Activated CD4-positive, alpha-beta memory T cell treated with anti-CD3 and anti-CD28 coated beads, Interleukin-2, amount 10 ng/mL, durations not matched to agents 7 days and 5 days (primary cell): ENCODE data around the gene EIF2AK3. TPM values are rescaled to one million over a fixed set of nuclear protein-coding genes. Genes with fewer than 3 reads are reported as not detected.

Experiments used
- CTCF ChIA-PET: fragments of 350-600 bp; sonication (Branson Sonifier 250); formaldehyde crosslinking; loops from one replicate; lab custom pipeline; 2021; ENCODE audit warnings: antibody characterized with exemption, inconsistent platforms; lab: Charles Lee
- POLR2A ChIA-PET: fragments of 350-600 bp; sonication (Branson Sonifier 250); formaldehyde crosslinking; loops from one replicate; lab custom pipeline; 2021; ENCODE audit warnings: antibody characterized with exemption; lab: Charles Lee
- DNase-seq: peaks from one replicate; pipeline ENCODE4 v3.0.0-alpha.2; 2020
- H3K27ac Mint-ChIP-seq: one replicate; pipeline ENCODE4 v1.8.0; 2021; ENCODE audit warnings: mild to moderate bottlenecking, mixed read lengths
- H3K27me3 Mint-ChIP-seq: one replicate; pipeline ENCODE4 v1.8.0; 2021; ENCODE audit warnings: mixed read lengths
- H3K36me3 Mint-ChIP-seq: one replicate; pipeline ENCODE4 v1.8.0; 2021; ENCODE audit warnings: low read depth, mixed read lengths
- H3K4me1 Mint-ChIP-seq: one replicate; pipeline ENCODE4 v1.8.0; 2021; ENCODE audit warnings: mixed read lengths
- H3K4me3 Mint-ChIP-seq: one replicate; pipeline ENCODE4 v1.8.0; 2021; ENCODE audit warnings: mild to moderate bottlenecking, mixed read lengths
- H3K9me3 Mint-ChIP-seq: one replicate; pipeline ENCODE4 v1.8.0; 2021; ENCODE audit warnings: mixed read lengths
- total RNA-seq, 2 experiments: library from RNA; stranded (reverse); gene quantifications; one replicate each; pipeline ENCODE4 v1.2.3, GENCODE V29; 2021

Gene EIF2AK3
- total RNA-seq, 2 experiments from 2014 or later = 29.2 to 31.5 TPM

DNA sequence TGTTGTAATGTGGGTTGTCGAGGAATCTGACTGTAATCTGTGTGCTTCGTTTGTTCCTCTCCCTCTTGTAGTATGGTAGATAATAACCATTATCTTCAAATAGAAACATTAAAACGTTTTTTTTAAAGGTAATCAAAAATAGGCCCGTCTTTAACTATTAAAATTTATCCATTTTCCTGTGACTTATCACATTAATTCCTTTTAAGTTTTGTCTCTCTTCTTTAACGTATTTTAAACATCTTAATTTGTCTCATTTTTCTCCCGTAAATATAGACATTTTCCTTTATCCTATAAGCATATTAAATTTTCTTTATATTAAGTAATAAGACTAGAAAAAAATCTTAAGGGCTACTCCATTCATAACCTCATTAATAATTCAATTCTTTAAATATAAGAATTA is 41.3 kb downstream of the EIF2AK3 start:
- Mint-ChIP-seq H3K4me1 (no peaks in the 10 kb centered on the region), H3K27me3 (no peaks in the 10 kb centered on the region), H3K9me3 (no peaks in the 10 kb centered on the region), H3K4me3 (no peak overlapping the region), H3K36me3 (peaks cover 37% of the 10 kb centered on the region), H3K27ac (no peak overlapping the region)
- ChIA-PET POLR2A (no interaction called here), CTCF (interaction anchor here (1.0 kb wide), 1 partner anchor 84 kb away, joined by 3 read pairs; no protein-coding TSS in a partner anchor)
- DNase-seq = no peak

DNA sequence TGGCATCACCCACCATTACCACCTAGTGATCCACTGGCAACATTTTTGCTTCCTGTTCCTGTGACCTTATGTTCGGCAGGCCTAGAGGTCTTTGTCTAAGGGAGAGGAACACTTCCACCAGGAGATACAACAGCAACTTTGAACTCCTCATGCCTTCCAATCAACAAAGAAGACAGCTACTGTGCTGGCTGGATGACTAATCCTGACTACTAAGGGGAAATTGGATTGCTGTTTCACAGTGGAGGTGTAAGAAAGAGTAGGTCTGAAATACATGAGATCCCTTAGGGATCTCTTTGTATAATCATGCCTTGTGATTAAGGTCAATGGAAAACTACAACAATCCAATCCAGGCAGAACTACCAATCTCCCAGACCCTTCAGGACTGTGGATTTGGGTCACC is 45.2 kb downstream of the EIF2AK3 start:
- peaks cover 37% of the 10 kb centered on the region for H3K36me3 Mint-ChIP-seq
- no peak overlapping the region for H3K27ac Mint-ChIP-seq
- peaks cover 3% of the 10 kb centered on the region for H3K4me1 Mint-ChIP-seq
- no peaks in the 10 kb centered on the region for H3K9me3 Mint-ChIP-seq
- DNase-seq = no peak
- H3K4me3 Mint-ChIP-seq = no peak overlapping the region
- no peaks in the 10 kb centered on the region for H3K27me3 Mint-ChIP-seq
- POLR2A ChIA-PET = interaction anchor here (0.7 kb wide), 1 partner anchor 110 kb away, joined by 3 read pairs; the partner anchor contains the start of gene RPIA
- CTCF ChIA-PET = no interaction called here

DNA sequence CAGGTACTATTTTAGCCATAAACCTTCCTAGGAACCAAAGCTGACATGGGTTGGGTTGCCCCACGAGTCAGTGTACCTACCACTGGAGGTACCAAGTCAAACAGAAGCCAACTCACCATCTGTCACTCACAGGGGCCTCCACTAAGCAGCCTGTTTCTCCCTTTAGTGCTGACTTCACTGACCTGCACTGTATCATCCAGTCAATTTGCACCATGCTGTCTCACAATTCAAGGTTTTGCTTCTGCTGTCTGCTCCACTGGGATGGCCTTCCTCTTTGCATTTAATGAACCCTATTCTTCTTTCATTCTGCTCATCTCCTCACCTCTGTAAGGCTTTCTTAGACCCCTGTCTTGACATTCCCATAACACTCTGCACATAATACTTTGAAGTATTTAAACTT is 47.2 kb downstream of the EIF2AK3 start:
- Mint-ChIP-seq H3K36me3 (peaks cover 46% of the 10 kb centered on the region), H3K27ac (no peak overlapping the region)

DNA sequence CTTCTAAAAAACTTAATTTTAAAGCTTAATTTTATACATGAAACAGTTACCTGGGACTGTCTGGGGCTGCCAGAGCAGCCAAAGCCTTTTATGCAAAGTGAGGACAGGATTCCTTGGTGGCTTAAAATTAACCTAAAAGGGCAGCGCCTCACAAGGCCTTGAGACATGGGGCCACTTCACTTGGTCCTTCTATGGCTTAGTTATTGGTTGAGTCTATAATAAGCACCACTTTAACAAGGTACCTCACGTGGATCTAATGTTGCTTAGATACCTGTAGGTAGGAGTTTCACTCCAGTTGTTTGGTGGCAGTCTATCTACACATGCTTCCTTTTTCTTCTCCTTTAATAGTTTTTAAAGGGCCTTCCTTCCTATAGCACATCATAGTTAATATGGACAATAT is 51.6 kb downstream of the EIF2AK3 start:
- H3K4me3 Mint-ChIP-seq = no peak overlapping the region
- no peak for DNase-seq
- H3K27ac Mint-ChIP-seq = no peak overlapping the region
- peaks cover 27% of the 10 kb centered on the region for H3K4me1 Mint-ChIP-seq
- no peaks in the 10 kb centered on the region for H3K27me3 Mint-ChIP-seq
- peaks cover 66% of the 10 kb centered on the region for H3K36me3 Mint-ChIP-seq
- ChIA-PET POLR2A (no interaction called here), CTCF (interaction anchor here (1.3 to 2.2 kb wide), 2 partner anchors 94 to 96 kb away, joined by 3 to 7 read pairs; no protein-coding TSS in a partner anchor)
- H3K9me3 Mint-ChIP-seq = no peaks in the 10 kb centered on the region

More for the DNA sequence above, 47.2 kb downstream of the EIF2AK3 start:
- Mint-ChIP-seq H3K9me3 (no peaks in the 10 kb centered on the region), H3K4me3 (no peak overlapping the region), H3K27me3 (no peaks in the 10 kb centered on the region), H3K4me1 (peaks cover 12% of the 10 kb centered on the region)
- ChIA-PET POLR2A (no interaction called here), CTCF (interaction anchor here (2.1 kb wide), 1 partner anchor 92 kb away, joined by 8 read pairs; no protein-coding TSS in a partner anchor)
- DNase-seq = no peak

DNA sequence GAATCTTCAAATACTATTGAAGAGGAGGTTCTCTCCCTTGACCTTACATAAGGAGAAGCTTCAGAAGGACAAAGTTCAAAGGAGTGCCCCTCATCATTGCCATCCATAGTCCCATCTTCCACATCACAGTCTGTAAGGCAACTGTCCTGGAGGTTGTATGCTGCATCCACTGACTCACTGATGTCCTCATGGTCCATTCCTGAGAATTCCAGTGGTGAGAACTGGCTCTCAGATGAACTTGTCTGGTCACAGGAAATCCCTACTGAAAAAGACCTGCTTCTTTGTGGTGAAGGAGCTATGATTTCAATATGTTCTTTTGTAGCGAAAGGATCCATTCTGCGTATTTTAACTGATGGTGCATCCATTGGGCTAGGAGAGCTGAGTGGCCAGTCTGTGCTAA is 52.2 kb downstream of the EIF2AK3 start:
- H3K36me3 Mint-ChIP-seq = peaks cover 67% of the 10 kb centered on the region
- peak overlapping the region; percentile 4 for H3K27ac Mint-ChIP-seq
- H3K9me3 Mint-ChIP-seq = no peaks in the 10 kb centered on the region
- DNase-seq = no peak
- no peaks in the 10 kb centered on the region for H3K27me3 Mint-ChIP-seq
- ChIA-PET CTCF (interaction anchor here (1.3 to 2.2 kb wide), 2 partner anchors 95 to 97 kb away, joined by 3 to 7 read pairs; no protein-coding TSS in a partner anchor), POLR2A (no interaction called here)
- peaks cover 27% of the 10 kb centered on the region for H3K4me1 Mint-ChIP-seq
- no peak overlapping the region for H3K4me3 Mint-ChIP-seq

DNA sequence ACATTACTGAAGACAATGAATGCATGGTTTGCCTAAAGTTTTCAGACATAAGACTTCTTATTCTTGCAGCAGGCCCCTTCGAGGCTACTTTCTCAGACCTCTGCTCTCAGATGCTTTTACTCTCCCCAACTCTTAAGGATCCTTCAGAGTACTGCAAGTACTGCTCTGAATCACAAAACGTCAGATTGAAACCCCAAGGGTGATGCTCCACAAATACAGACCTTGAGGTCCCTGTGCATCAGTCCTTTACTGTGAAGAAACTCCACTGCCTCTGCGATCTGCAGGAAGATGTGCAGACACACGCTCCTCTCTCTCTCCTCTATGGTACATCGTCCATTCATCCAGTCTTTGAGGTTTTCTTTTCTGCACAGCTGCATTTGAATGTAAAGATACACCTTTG is 52.8 kb downstream of the EIF2AK3 start:
- DNase-seq = no peak
- Mint-ChIP-seq H3K27me3 (no peaks in the 10 kb centered on the region), H3K36me3 (peaks cover 68% of the 10 kb centered on the region), H3K4me3 (no peak overlapping the region), H3K4me1 (peaks cover 27% of the 10 kb centered on the region), H3K9me3 (no peaks in the 10 kb centered on the region), H3K27ac (peak overlapping the region; percentile 41)
- ChIA-PET CTCF (interaction anchor here (2.2 kb wide), 1 partner anchor 97 kb away, joined by 7 read pairs; no protein-coding TSS in a partner anchor), POLR2A (no interaction called here)

DNA sequence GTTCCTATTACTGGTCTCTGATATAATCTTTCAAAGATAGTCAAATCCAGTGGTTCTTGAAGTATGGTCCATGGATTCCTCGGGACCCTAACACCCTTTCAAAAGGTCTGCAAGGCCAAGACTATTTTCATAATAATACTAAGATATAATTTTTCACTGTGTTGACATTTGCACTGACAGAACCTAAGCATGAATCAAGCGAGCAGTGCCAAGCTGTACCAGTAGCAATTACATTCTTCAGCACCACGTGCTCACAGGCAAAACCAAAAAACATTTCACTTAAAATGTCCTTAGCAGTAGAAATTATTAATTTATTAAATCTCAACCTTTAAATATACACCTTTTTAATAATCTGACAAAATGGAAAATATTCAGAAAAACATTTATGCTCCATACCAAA is 59.1 kb downstream of the EIF2AK3 start:
- H3K36me3 Mint-ChIP-seq = peaks cover 58% of the 10 kb centered on the region
- ChIA-PET CTCF (no interaction called here), POLR2A (no interaction called here)
- H3K4me3 Mint-ChIP-seq = no peak overlapping the region
- no peaks in the 10 kb centered on the region for H3K9me3 Mint-ChIP-seq
- no peaks in the 10 kb centered on the region for H3K27me3 Mint-ChIP-seq
- peaks cover 10% of the 10 kb centered on the region for H3K4me1 Mint-ChIP-seq
- no peak for DNase-seq
- no peak overlapping the region for H3K27ac Mint-ChIP-seq

DNA sequence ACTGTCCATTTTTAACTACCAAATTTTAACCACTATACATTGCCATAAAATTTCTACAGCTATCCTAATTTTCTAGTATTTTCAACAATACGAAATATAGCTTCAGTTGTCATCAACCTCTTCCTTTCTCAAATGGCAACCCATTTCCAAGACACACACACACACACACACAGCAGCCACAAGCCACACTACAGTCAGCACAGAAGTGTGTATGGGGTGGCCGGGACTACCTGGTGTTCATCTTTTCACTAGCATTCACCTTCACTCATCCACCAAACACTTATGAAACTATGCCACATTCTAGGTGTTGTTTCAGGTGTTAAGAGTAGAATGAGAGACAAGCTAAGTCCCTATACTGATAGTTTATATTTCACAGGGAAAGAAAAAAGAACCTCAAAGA is 62.9 kb downstream of the EIF2AK3 start:
- Mint-ChIP-seq H3K27ac (no peak overlapping the region), H3K4me3 (no peak overlapping the region), H3K4me1 (peaks cover 35% of the 10 kb centered on the region), H3K27me3 (no peaks in the 10 kb centered on the region), H3K9me3 (no peaks in the 10 kb centered on the region), H3K36me3 (peaks cover 51% of the 10 kb centered on the region)
- ChIA-PET POLR2A (interaction anchor here (1.1 kb wide), 1 partner anchor 128 kb away, joined by 3 read pairs; no protein-coding TSS in a partner anchor), CTCF (no interaction called here)
- DNase-seq = no peak

DNA sequence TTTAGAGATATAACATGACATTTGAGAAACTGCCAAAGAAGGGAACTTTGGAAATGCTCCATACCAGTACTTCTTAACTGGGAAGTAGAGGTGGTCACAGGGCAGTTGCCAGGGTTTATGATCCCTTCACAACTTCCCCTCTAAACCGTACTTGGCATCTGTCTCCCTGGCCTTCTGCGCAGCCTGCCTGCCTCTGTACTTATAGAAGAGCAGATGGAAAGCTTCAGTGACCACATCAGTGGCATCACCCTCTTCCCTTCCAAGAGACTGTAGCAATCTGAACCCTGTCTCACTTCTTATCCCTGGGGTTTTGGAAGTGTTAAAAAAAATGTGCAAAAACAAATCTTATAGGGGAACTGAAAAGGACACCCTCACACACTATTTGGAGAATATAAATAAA is 64.1 kb downstream of the EIF2AK3 start:
- no peak for DNase-seq
- Mint-ChIP-seq H3K27me3 (no peaks in the 10 kb centered on the region), H3K9me3 (no peaks in the 10 kb centered on the region), H3K4me1 (peaks cover 35% of the 10 kb centered on the region), H3K27ac (no peak overlapping the region), H3K36me3 (peaks cover 49% of the 10 kb centered on the region), H3K4me3 (no peak overlapping the region)
- ChIA-PET POLR2A (no interaction called here), CTCF (interaction anchor here (0.7 kb wide), 1 partner anchor 14 kb away, joined by 3 read pairs; no protein-coding TSS in a partner anchor)

DNA sequence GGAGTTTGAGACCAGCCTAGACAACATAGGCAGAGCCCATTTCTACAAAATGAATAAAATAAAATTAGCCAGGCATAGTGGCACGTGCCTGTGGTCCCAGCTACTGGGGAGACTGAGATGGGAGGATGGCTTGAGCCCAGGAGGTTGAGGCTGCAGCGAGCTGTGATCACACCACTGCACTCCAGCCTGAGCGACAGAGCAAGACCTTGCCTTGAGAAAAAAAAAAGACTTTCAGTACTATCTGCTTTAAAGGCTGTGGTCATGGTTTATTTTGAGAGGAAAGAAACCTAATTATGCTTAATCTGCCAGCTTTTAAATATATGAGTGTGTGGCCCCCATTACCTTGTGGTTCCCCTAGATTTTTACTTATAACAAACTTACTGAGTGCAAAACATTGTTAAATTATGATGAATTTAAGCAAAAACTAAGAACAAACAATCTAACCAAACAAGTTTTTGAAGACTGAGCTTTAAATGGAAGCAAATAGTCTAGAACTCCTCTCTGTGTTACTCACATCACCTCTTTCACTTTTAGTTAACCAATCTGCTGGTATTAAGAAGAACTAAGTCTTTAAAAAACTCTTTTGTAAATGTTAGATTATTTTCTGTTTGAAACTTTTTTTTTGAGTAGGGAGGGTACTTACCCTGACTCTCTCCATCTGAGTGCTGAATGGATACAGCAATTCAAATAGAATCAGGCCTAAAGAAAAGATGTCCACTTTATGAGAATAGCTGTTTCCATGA is 65.4 kb downstream of the EIF2AK3 start:
- ChIA-PET CTCF (interaction anchor here (1.0 kb wide), 1 partner anchor 115 kb away, joined by 3 read pairs; no protein-coding TSS in a partner anchor), POLR2A (no interaction called here)
- Mint-ChIP-seq H3K27me3 (no peaks in the 10 kb centered on the region), H3K4me1 (peaks cover 33% of the 10 kb centered on the region), H3K36me3 (peaks cover 40% of the 10 kb centered on the region), H3K9me3 (no peaks in the 10 kb centered on the region), H3K4me3 (no peak overlapping the region), H3K27ac (peak overlapping the region; percentile 44)
- no peak for DNase-seq

DNA sequence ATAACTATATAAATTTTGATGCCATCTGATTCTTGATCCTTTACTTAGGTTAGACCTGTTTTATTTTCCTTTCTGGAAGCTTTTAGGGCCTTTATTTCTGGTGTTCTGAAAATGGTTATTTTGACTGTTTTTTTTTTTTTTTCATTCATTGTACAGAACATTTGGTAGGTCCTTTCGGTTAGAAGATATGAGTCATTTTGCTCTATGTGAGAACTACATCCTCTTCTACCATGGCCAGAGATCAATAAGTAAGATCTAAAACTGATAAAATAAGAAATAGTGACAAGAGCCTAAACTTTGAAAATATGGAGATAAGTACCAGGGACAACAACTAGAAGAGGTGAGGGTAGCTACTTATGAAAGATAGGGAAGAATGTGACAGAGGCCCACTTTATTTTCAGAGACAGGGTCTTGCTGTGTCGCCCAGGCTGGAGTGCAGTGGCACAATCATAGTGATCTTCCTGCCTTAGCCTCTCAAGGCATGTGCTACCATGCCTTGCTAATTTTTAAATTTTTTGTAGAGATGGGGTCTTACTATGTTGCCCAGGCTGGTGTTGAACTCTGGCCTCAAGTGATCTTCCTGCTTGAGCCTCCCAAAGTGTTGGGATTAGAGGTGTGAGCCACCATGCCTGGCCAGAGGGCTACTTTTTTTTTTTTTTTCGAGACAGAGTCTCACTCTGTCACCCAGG is 66.5 kb downstream of the EIF2AK3 start:
- Mint-ChIP-seq H3K27me3 (no peaks in the 10 kb centered on the region), H3K9me3 (no peaks in the 10 kb centered on the region), H3K4me1 (peaks cover 33% of the 10 kb centered on the region), H3K36me3 (peaks cover 41% of the 10 kb centered on the region), H3K27ac (peak overlapping the region; percentile 50), H3K4me3 (no peak overlapping the region)
- no peak for DNase-seq
- ChIA-PET POLR2A (no interaction called here), CTCF (no interaction called here)

DNA sequence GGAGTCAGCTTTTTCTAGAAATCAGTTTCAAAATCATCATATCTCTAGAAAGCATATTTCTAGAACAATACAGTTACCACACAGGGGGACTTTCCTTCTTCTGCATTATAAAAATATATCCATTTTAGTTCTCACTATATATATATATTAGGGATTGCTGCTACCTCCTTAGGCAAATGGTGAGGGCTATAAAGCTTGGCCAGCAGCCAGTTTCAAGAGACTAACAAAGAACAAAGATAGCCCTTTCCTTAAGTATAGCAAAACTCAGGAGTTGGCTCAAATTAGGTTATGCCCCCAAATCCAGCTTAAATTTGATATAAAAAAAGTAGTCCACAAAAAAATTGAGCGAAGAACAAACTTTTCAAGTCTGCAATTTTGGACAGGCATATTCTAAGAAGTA is 70.0 kb downstream of the EIF2AK3 start:
- ChIA-PET CTCF (no interaction called here), POLR2A (no interaction called here)
- no peak overlapping the region for H3K27ac Mint-ChIP-seq
- H3K4me1 Mint-ChIP-seq = peaks cover 19% of the 10 kb centered on the region
- DNase-seq = no peak
- H3K36me3 Mint-ChIP-seq = peaks cover 27% of the 10 kb centered on the region
- no peaks in the 10 kb centered on the region for H3K27me3 Mint-ChIP-seq
- no peaks in the 10 kb centered on the region for H3K9me3 Mint-ChIP-seq
- H3K4me3 Mint-ChIP-seq = no peak overlapping the region

DNA sequence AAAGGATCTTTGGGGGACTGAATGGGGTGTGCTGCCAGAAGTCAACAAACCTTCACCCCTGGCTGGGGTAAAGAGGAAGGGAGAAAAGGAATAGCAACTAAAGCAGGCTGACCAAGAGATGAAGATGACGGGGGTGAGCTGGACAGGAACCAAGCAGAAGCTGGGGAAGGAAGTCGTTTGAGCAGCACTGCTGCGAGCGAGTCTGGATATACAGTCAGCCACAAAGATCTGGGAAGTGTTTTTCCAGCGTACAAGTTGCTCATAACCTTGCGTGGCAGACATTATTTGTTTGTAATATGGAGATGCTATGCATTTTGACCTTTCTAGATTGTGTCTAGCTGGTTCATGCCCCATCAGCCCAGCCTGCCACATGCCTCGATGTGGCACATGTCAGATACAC is 71.2 kb downstream of the EIF2AK3 start:
- ChIA-PET CTCF (no interaction called here), POLR2A (no interaction called here)
- Mint-ChIP-seq H3K27me3 (no peaks in the 10 kb centered on the region), H3K36me3 (peaks cover 19% of the 10 kb centered on the region), H3K4me1 (peaks cover 6% of the 10 kb centered on the region), H3K9me3 (no peaks in the 10 kb centered on the region), H3K4me3 (no peak overlapping the region), H3K27ac (no peak overlapping the region)
- no peak for DNase-seq
